ENCODE results near the gene SIGLEC10. TPM values are rescaled to one million over a fixed set of nuclear protein-coding genes. Genes with fewer than 3 reads are reported as not detected.
"Not testable (repeated sequence)": the region's sequence is repeated elsewhere in the genome, so short reads cannot be mapped to it uniquely, and the experiment has no call there.

The SIGLEC10 gene
- total and polyA plus RNA-seq, 2 experiments from 2014 or later, result not detected

- no peak overlapping the region for H3K4me3 ChIP-seq
- DNase-seq, result no peak
- H3K79me2 ChIP-seq (ENCODE audit: insufficient read depth), result no peaks in the 10 kb centered on the region
- no peak overlapping the region for H3K27ac ChIP-seq
- no peak overlapping the region for H3K9ac ChIP-seq
- H2AFZ ChIP-seq, result no peak overlapping the region
- H3K27me3 ChIP-seq (replicated peaks; ENCODE audit: insufficient read depth), result no peaks in the 10 kb centered on the region
- WGBS, 2 experiments (ENCODE audit: low coverage in 1 of 2, low lambda C conversion rate in 2 of 2, missing lambda C conversion rate in 2 of 2), result 4 to 5% methylated on average over 38 to 39 of the region's 39 CpGs
- no peaks in the 10 kb centered on the region for H3K9me3 ChIP-seq (ENCODE audit: low read depth)
- no peaks in the 10 kb centered on the region for H3F3A ChIP-seq (ENCODE audit: insufficient read depth)
- no peaks in the 10 kb centered on the region for H3K36me3 ChIP-seq (ENCODE audit: low read depth)
- H3K4me1 ChIP-seq (ENCODE audit: insufficient read depth), result no peaks in the 10 kb centered on the region
- no peaks in the 10 kb centered on the region for H3K9me2 ChIP-seq (ENCODE audit: insufficient read depth)
- TF ChIP-seq EZH2phosphoT487 (IDR thresholded peaks at IDR 0.05; ENCODE audit: insufficient read depth, low read depth), result no peak
- no peak for TF ChIP-seq EZH2 (IDR thresholded peaks at IDR 0.05; ENCODE audit: insufficient read depth, poor library complexity, severe bottlenecking)
- H3K4me2 ChIP-seq (ENCODE audit: unreplicated experiment), result no peak overlapping the region
- H4K20me1 ChIP-seq (ENCODE audit: insufficient read depth), result no peaks in the 10 kb centered on the region
- in situ Hi-C loops (cut with MboI), result no loop called here
Measured at GRCh38 chr19:51421229-51422052, 4.0 kb upstream of the SIGLEC10 start.

DNA sequence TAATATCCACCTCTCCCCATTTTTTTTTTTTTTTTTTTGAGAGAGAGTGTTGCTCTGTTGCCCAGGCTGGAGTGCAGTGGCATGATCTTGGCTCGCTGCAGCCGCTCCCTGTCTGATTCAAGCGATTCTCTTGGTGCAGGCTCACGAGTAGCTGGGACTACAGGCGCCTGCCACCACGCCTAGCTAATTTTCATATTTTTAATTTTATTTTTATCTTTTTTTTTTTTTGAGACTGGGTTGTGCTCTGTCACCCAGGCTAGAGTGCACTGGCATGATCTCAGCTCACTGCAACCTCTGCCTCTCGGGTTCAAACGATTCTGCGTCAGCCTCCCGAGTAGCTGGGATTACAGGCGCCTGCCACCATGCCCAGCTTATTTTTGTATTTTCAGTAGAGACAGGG lies 3.1 kb upstream of the SIGLEC10 start:
- H3K4me1 ChIP-seq (ENCODE audit: insufficient read depth); H3K36me3 ChIP-seq (ENCODE audit: low read depth); H3K79me2 ChIP-seq (ENCODE audit: insufficient read depth); H3K9me3 ChIP-seq (ENCODE audit: low read depth); H4K20me1 ChIP-seq (ENCODE audit: insufficient read depth); H3K9ac ChIP-seq; H3K4me3 ChIP-seq; H3F3A ChIP-seq (ENCODE audit: insufficient read depth); H2AFZ ChIP-seq; DNase-seq; in situ Hi-C loops (cut with MboI); H3K4me2 ChIP-seq (ENCODE audit: unreplicated experiment); H3K27me3 ChIP-seq (replicated peaks; ENCODE audit: insufficient read depth); H3K27ac ChIP-seq; H3K9me2 ChIP-seq (ENCODE audit: insufficient read depth): not testable (repeated sequence)
- WGBS, 2 experiments (ENCODE audit: low coverage in 1 of 2, low lambda C conversion rate in 2 of 2, missing lambda C conversion rate in 2 of 2), result 56 to 64% methylated on average over 11 of the region's 11 CpGs

GRCh38 chr19:51418707-51419106 lies 1.3 kb upstream of the SIGLEC10 start:
- no peaks in the 10 kb centered on the region for H3K9me2 ChIP-seq (ENCODE audit: insufficient read depth)
- in situ Hi-C loops (cut with MboI), result no loop called here
- no peak overlapping the region for H3K4me3 ChIP-seq
- no peak for TF ChIP-seq EZH2phosphoT487 (IDR thresholded peaks at IDR 0.05; ENCODE audit: insufficient read depth, low read depth)
- TF ChIP-seq EZH2 (IDR thresholded peaks at IDR 0.05; ENCODE audit: insufficient read depth, poor library complexity, severe bottlenecking), result no peak
- no peak overlapping the region for H3K9ac ChIP-seq
- no peaks in the 10 kb centered on the region for H4K20me1 ChIP-seq (ENCODE audit: insufficient read depth)
- H2AFZ ChIP-seq, result no peak overlapping the region
- H3F3A ChIP-seq (ENCODE audit: insufficient read depth), result no peaks in the 10 kb centered on the region
- H3K4me1 ChIP-seq (ENCODE audit: insufficient read depth), result no peaks in the 10 kb centered on the region
- 55 to 57% methylated on average over 2 of the region's 2 CpGs for WGBS, 2 experiments (ENCODE audit: low coverage in 1 of 2, low lambda C conversion rate in 2 of 2, missing lambda C conversion rate in 2 of 2)
- H3K4me2 ChIP-seq (ENCODE audit: unreplicated experiment), result no peak overlapping the region
- no peaks in the 10 kb centered on the region for H3K79me2 ChIP-seq (ENCODE audit: insufficient read depth)
- DNase-seq, result no peak
- no peak overlapping the region for H3K27ac ChIP-seq
- no peaks in the 10 kb centered on the region for H3K27me3 ChIP-seq (replicated peaks; ENCODE audit: insufficient read depth)
- H3K36me3 ChIP-seq (ENCODE audit: low read depth), result no peaks in the 10 kb centered on the region
- H3K9me3 ChIP-seq (ENCODE audit: low read depth), result no peaks in the 10 kb centered on the region

DNA sequence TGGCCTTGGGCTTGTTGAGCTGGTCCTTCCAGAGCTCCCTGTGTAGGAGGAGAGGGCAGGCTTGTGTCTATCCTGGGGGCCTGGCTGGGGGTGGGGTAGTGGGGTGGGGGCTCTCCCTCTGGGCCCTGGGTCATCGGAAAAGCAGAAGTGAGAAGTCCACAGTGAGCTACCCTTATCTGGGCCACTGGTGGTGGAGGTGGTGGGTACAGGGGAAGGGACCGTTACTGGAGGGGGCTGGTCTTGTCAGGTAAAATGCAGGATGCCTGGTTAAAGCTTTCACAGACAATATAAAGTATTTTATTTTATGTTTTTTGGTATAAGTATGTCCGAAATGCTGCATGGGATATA lies 342 bp upstream of the SIGLEC10 start:
- TF ChIP-seq EZH2 (IDR thresholded peaks at IDR 0.05; ENCODE audit: insufficient read depth, poor library complexity, severe bottlenecking), result no peak
- no peak for TF ChIP-seq EZH2phosphoT487 (IDR thresholded peaks at IDR 0.05; ENCODE audit: insufficient read depth, low read depth)
- Histone ChIP-seq H3K9me2 (ENCODE audit: insufficient read depth) (no peaks in the 10 kb centered on the region), H3K4me3 (no peak overlapping the region), H3K27ac (no peak overlapping the region), H3K79me2 (ENCODE audit: insufficient read depth) (no peaks in the 10 kb centered on the region), H3F3A (ENCODE audit: insufficient read depth) (no peaks in the 10 kb centered on the region), H2AFZ (no peak overlapping the region), H3K9ac (no peak overlapping the region), H4K20me1 (ENCODE audit: insufficient read depth) (no peaks in the 10 kb centered on the region), H3K36me3 (ENCODE audit: low read depth) (no peaks in the 10 kb centered on the region), H3K9me3 (ENCODE audit: low read depth) (no peaks in the 10 kb centered on the region), H3K27me3 (replicated peaks; ENCODE audit: insufficient read depth) (no peaks in the 10 kb centered on the region), H3K4me2 (ENCODE audit: unreplicated experiment) (no peak overlapping the region), H3K4me1 (ENCODE audit: insufficient read depth) (no peaks in the 10 kb centered on the region)
- WGBS, 2 experiments (ENCODE audit: low coverage in 1 of 2, low lambda C conversion rate in 2 of 2, missing lambda C conversion rate in 2 of 2), result 52 to 53% methylated on average over 3 of the region's 3 CpGs
- in situ Hi-C loops (cut with MboI), result no loop called here
- DNase-seq, result no peak

DNA sequence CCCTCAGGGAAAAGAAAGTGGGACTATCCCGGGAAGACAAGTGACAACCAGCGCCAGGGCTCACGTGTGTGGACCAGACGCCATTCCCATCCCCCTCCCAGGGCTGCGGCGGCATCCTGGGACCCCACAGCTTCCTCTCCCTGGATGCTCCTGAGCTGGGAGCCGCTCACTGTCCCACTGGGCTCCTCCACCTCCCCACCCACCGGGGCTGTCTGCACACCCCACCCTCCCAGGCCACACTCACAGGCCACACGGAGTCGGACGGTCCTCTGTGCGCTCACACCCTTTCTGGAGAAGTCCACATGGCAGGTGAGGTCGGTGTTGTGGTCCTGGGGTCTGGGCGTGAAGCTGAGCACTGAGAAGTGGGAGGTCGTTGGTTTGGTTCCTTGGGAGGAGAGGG lies 1.0 kb downstream of the SIGLEC10 start:
- DNase-seq; H3K9me2 ChIP-seq (ENCODE audit: insufficient read depth); H3K79me2 ChIP-seq (ENCODE audit: insufficient read depth); H3K4me2 ChIP-seq (ENCODE audit: unreplicated experiment); H3F3A ChIP-seq (ENCODE audit: insufficient read depth); H3K27me3 ChIP-seq (replicated peaks; ENCODE audit: insufficient read depth); H3K9ac ChIP-seq; in situ Hi-C loops (cut with MboI); H2AFZ ChIP-seq; H3K27ac ChIP-seq; H4K20me1 ChIP-seq (ENCODE audit: insufficient read depth); H3K4me3 ChIP-seq; H3K9me3 ChIP-seq (ENCODE audit: low read depth); H3K4me1 ChIP-seq (ENCODE audit: insufficient read depth); H3K36me3 ChIP-seq (ENCODE audit: low read depth): not testable (repeated sequence)
- 45 to 55% methylated on average over 10 to 13 of the region's 15 CpGs for WGBS, 2 experiments (ENCODE audit: low coverage in 1 of 2, low lambda C conversion rate in 2 of 2, missing lambda C conversion rate in 2 of 2)

All from GM23248 (cell line).